ENCODE data around the gene LRRN4.
"Not testable (repeated sequence)": the region's sequence is repeated elsewhere in the genome, so short reads cannot be mapped to it uniquely, and the experiment has no call there.

The LRRN4 gene

GRCh38 chr20:6074145-6074561 is 20.3 kb upstream of the LRRN4 start:
- no peak for DNase-seq
- Mint-ChIP-seq H3K27me3 (peaks cover 0 to 4% of the 10 kb centered on the region in 2 donors), H3K4me3 (no peak overlapping the region), H3K4me1 (no peaks in the 10 kb centered on the region), H3K36me3 (no peaks in the 10 kb centered on the region), H3K9me3 (no peaks in the 10 kb centered on the region), H3K27ac (no peak overlapping the region)
- ATAC-seq (replicated peaks): peak in 1 of 2 donors; percentile 79

GRCh38 chr20:6070829-6071695 is 17.2 kb upstream of the LRRN4 start:
- DNase-seq (no peak), ATAC-seq (replicated peaks) (no peak)
- no peak overlapping the region for H3K4me3 Mint-ChIP-seq
- no peaks in the 10 kb centered on the region for H3K36me3 Mint-ChIP-seq
- peaks cover 0 to 4% of the 10 kb centered on the region in 2 donors for H3K27me3 Mint-ChIP-seq
- H3K9me3 Mint-ChIP-seq: no peaks in the 10 kb centered on the region
- no peak overlapping the region for H3K27ac Mint-ChIP-seq
- H3K4me1 Mint-ChIP-seq: no peaks in the 10 kb centered on the region

- Mint-ChIP-seq H3K4me3 (no peak overlapping the region), H3K9me3 (no peaks in the 10 kb centered on the region), H3K27me3 (peaks cover 0 to 4% of the 10 kb centered on the region in 2 donors), H3K27ac (no peak overlapping the region), H3K4me1 (no peaks in the 10 kb centered on the region), H3K36me3 (no peaks in the 10 kb centered on the region)
- DNase-seq: no peak
- ATAC-seq (replicated peaks): no peak
These were observed 15.8 kb upstream of the LRRN4 start for GRCh38 chr20:6069669-6070068.

GRCh38 chr20:6067763-6068318 is 14.0 kb upstream of the LRRN4 start:
- no peaks in the 10 kb centered on the region for H3K36me3 Mint-ChIP-seq
- no peak for ATAC-seq (replicated peaks)
- H3K27ac Mint-ChIP-seq: no peak overlapping the region
- peaks cover 6 to 8% of the 10 kb centered on the region in 2 donors for H3K27me3 Mint-ChIP-seq
- no peak overlapping the region for H3K4me3 Mint-ChIP-seq
- no peak for DNase-seq
- no peaks in the 10 kb centered on the region for H3K4me1 Mint-ChIP-seq
- no peaks in the 10 kb centered on the region for H3K9me3 Mint-ChIP-seq

- Mint-ChIP-seq H3K27me3 (peaks cover 7 to 9% of the 10 kb centered on the region in 2 donors), H3K36me3 (no peaks in the 10 kb centered on the region), H3K27ac (no peak overlapping the region), H3K9me3 (no peaks in the 10 kb centered on the region), H3K4me1 (no peaks in the 10 kb centered on the region), H3K4me3 (no peak overlapping the region)
- ATAC-seq (replicated peaks) (no peak), DNase-seq (no peak)
These were observed 12.7 kb upstream of the LRRN4 start for GRCh38 chr20:6066582-6066981.

GRCh38 chr20:6061544-6061943 is 7.7 kb upstream of the LRRN4 start:
- Mint-ChIP-seq H3K9me3 (no peaks in the 10 kb centered on the region), H3K27ac (no peak overlapping the region), H3K4me1 (no peaks in the 10 kb centered on the region), H3K36me3 (no peaks in the 10 kb centered on the region), H3K4me3 (no peak overlapping the region), H3K27me3 (peaks cover 20 to 36% of the 10 kb centered on the region in 2 donors)
- no peak for ATAC-seq (replicated peaks)
- DNase-seq: no peak

GRCh38 chr20:6060213-6060612 is 6.4 kb upstream of the LRRN4 start:
- ATAC-seq (replicated peaks) (no peak), DNase-seq (no peak)
- peaks cover 20 to 44% of the 10 kb centered on the region in 2 donors for H3K27me3 Mint-ChIP-seq
- H3K4me1 Mint-ChIP-seq: no peaks in the 10 kb centered on the region
- H3K9me3 Mint-ChIP-seq: no peaks in the 10 kb centered on the region
- no peaks in the 10 kb centered on the region for H3K36me3 Mint-ChIP-seq
- no peak overlapping the region for H3K27ac Mint-ChIP-seq
- no peak overlapping the region for H3K4me3 Mint-ChIP-seq

GRCh38 chr20:6058684-6059295 is 4.9 kb upstream of the LRRN4 start:
- no peak overlapping the region for H3K4me3 Mint-ChIP-seq
- H3K36me3 Mint-ChIP-seq: no peaks in the 10 kb centered on the region
- H3K4me1 Mint-ChIP-seq: no peaks in the 10 kb centered on the region
- peaks cover 25 to 51% of the 10 kb centered on the region in 2 donors for H3K27me3 Mint-ChIP-seq
- no peaks in the 10 kb centered on the region for H3K9me3 Mint-ChIP-seq
- H3K27ac Mint-ChIP-seq: no peak overlapping the region
- DNase-seq (no peak), ATAC-seq (replicated peaks) (no peak)

- H3K4me1 Mint-ChIP-seq: peaks cover 4 to 6% of the 10 kb centered on the region in 2 donors
- no peak overlapping the region for H3K27ac Mint-ChIP-seq
- DNase-seq (no peak), ATAC-seq (replicated peaks) (no peak)
- no peaks in the 10 kb centered on the region for H3K36me3 Mint-ChIP-seq
- H3K27me3 Mint-ChIP-seq: peaks cover 27 to 52% of the 10 kb centered on the region in 2 donors
- no peaks in the 10 kb centered on the region for H3K9me3 Mint-ChIP-seq
- H3K4me3 Mint-ChIP-seq: no peak overlapping the region
These were observed 3.8 kb upstream of the LRRN4 start for GRCh38 chr20:6057691-6058090.

GRCh38 chr20:6057139-6057538 is 3.3 kb upstream of the LRRN4 start:
- H3K36me3 Mint-ChIP-seq: no peaks in the 10 kb centered on the region
- no peak for DNase-seq
- H3K4me1 Mint-ChIP-seq: peaks cover 4 to 11% of the 10 kb centered on the region in 2 donors
- H3K27ac Mint-ChIP-seq: no peak overlapping the region
- H3K27me3 Mint-ChIP-seq: peaks cover 28 to 56% of the 10 kb centered on the region in 2 donors
- no peak overlapping the region for H3K4me3 Mint-ChIP-seq
- no peaks in the 10 kb centered on the region for H3K9me3 Mint-ChIP-seq
- no peak for ATAC-seq (replicated peaks)

- peaks cover 28 to 63% of the 10 kb centered on the region in 2 donors for H3K27me3 Mint-ChIP-seq
- ATAC-seq (replicated peaks) (no peak), DNase-seq (no peak)
- peaks cover 6 to 15% of the 10 kb centered on the region in 2 donors for H3K4me1 Mint-ChIP-seq
- H3K36me3 Mint-ChIP-seq: no peaks in the 10 kb centered on the region
- H3K4me3 Mint-ChIP-seq: no peak overlapping the region
- H3K27ac Mint-ChIP-seq: no peak overlapping the region
- no peaks in the 10 kb centered on the region for H3K9me3 Mint-ChIP-seq
These were observed 2.2 kb upstream of the LRRN4 start for GRCh38 chr20:6055981-6056569.

GRCh38 chr20:6055161-6055783 is 1.4 kb upstream of the LRRN4 start:
- no peak for ATAC-seq (replicated peaks)
- Mint-ChIP-seq H3K4me1 (peaks cover 6 to 15% of the 10 kb centered on the region in 2 donors), H3K27me3 (peaks cover 35 to 71% of the 10 kb centered on the region in 2 donors), H3K27ac (no peak overlapping the region), H3K36me3 (peaks cover 0 to 2% of the 10 kb centered on the region in 2 donors), H3K9me3 (no peaks in the 10 kb centered on the region), H3K4me3 (no peak overlapping the region)
- no peak for DNase-seq

GRCh38 chr20:6054689-6055051 is 810 bp upstream of the LRRN4 start:
- not testable (repeated sequence) for H3K9me3 Mint-ChIP-seq; H3K36me3 Mint-ChIP-seq; DNase-seq; H3K27ac Mint-ChIP-seq; ATAC-seq (replicated peaks); H3K4me3 Mint-ChIP-seq
- peaks cover 39 to 75% of the 10 kb centered on the region in 2 donors for H3K27me3 Mint-ChIP-seq
- peaks cover 6 to 15% of the 10 kb centered on the region in 2 donors for H3K4me1 Mint-ChIP-seq
